OCI-LY7 (cell line): Measurements from ENCODE around the gene VDR.

ENCODE experiments used
- EZH2phosphoT487 ChIP-seq: fragments of 200-600 bp; sonication (generic); IDR thresholded peaks from 2 replicates; pipeline ENCODE4 v1.6.1; 2018; ENCODE audit warnings: low read depth, borderline replicate concordance, mild to moderate bottlenecking, mixed run types, antibody characterized with exemption, low read length, moderate library complexity, mixed read lengths
- TF ChIP-seq, protein P1 (sequence below): fragments of 200-600 bp; sonication (generic); conservative IDR thresholded peaks from 2 replicates; pipeline ENCODE4 v1.5.1; 2014; ENCODE audit warnings: mild to moderate bottlenecking, antibody characterized with exemption, low read length, moderate library complexity, mixed read lengths

DNA sequence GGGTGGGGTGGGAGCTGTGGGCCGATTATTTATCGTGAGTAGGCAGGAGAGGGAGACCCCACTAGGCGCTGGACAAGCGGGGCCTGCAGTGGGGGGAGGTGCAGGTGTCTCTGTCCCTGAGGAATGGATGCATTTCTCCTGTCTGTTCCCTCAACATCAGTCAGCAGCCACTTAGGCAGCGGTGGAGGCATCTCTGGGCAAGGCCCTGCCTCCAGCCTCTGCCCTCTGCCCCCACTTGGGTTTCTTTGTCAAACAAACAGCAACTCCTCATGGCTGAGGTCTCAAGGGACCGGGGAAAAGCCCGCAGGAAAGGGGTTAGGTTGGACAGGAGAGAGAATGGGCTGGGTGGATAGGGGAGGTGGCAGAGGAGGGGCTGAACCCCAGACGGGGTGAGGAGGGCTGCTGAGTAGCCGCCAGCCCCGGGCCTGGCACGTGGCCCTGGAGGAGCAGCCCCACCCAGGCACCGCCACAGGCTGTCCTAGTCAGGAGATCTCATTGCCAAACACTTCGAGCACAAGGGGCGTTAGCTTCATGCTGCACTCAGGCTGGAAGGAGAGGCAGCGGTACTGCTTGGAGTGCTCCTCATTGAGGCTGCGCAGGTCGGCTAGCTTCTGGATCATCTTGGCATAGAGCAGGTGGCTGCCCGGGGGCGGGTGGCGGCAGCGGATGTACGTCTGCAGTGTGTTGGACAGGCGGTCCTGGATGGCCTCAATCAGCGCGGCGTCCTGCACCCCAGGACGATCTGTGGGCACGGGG, 60.4 kb downstream of the VDR start:
- TF ChIP-seq, protein P1, sequence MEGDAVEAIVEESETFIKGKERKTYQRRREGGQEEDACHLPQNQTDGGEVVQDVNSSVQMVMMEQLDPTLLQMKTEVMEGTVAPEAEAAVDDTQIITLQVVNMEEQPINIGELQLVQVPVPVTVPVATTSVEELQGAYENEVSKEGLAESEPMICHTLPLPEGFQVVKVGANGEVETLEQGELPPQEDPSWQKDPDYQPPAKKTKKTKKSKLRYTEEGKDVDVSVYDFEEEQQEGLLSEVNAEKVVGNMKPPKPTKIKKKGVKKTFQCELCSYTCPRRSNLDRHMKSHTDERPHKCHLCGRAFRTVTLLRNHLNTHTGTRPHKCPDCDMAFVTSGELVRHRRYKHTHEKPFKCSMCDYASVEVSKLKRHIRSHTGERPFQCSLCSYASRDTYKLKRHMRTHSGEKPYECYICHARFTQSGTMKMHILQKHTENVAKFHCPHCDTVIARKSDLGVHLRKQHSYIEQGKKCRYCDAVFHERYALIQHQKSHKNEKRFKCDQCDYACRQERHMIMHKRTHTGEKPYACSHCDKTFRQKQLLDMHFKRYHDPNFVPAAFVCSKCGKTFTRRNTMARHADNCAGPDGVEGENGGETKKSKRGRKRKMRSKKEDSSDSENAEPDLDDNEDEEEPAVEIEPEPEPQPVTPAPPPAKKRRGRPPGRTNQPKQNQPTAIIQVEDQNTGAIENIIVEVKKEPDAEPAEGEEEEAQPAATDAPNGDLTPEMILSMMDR: no peak
- TF ChIP-seq EZH2phosphoT487: no peak
